GM18526 (cell line): Measurements from ENCODE around the gene ZBTB7B.

ENCODE experiments used
- POLR2A ChIP-seq: IDR thresholded peaks from 3 replicates; pipeline ENCODE4 v1.6.1; 2011; ENCODE audit not compliant: insufficient read length; ENCODE audit errors: extremely low read depth

The ZBTB7B gene

DNA sequence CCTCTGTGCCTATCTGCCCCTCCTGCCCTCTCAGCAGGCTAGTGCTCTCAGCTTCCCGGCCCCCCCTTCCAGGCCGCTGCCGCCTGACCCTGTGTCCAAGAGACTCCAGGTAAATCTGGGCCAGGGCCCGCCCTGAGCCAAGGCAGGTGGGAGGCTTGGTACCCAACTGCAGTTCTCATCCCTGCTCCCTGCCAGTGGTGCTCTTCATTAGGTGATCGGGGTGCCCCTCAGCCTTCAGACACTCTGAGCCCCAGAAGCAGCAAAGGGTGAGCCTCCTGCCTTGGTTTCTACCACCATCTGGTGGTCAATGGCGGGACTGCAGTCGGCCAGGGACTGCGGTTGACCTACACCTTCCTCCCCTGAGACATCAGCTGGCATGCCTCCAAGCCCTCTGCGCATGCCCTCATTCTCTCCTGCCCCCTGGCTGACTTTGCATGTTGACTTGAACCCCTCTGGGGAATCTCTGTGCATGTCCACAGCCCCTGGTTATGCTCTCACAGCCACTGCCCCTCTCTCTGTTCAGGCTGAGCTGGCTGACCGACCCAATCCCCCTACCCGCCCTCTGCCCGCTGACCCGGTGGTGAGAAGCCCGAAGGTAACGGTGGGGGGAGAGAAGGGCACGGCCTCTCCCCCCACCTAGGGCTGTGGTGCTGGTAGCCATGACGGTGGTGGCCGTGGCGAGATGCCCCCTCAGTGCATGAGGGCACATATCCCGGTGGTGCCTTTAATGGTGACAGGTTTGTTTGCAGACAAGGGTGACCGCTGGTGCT is 59.0 kb downstream of the ZBTB7B start:
- no peak for TF ChIP-seq POLR2A

GRCh38 chr1:155062151-155062686 is 59.6 kb downstream of the ZBTB7B start:
- TF ChIP-seq POLR2A, result no peak

GRCh38 chr1:155062702-155063411 is 60.3 kb downstream of the ZBTB7B start:
- no peak for TF ChIP-seq POLR2A

- TF ChIP-seq POLR2A, result peak; percentile 82
Measured at GRCh38 chr1:155063550-155064110, 61.0 kb downstream of the ZBTB7B start, which contains the start of gene EFNA4. Gene EFNA4, plus strand, starts transcription at chr1:155063740. Its CDS starts 84 bp downstream, at chr1:155063824.

- TF ChIP-seq POLR2A, result no peak
Measured at GRCh38 chr1:155064111-155064831, 61.7 kb downstream of the ZBTB7B start.

DNA sequence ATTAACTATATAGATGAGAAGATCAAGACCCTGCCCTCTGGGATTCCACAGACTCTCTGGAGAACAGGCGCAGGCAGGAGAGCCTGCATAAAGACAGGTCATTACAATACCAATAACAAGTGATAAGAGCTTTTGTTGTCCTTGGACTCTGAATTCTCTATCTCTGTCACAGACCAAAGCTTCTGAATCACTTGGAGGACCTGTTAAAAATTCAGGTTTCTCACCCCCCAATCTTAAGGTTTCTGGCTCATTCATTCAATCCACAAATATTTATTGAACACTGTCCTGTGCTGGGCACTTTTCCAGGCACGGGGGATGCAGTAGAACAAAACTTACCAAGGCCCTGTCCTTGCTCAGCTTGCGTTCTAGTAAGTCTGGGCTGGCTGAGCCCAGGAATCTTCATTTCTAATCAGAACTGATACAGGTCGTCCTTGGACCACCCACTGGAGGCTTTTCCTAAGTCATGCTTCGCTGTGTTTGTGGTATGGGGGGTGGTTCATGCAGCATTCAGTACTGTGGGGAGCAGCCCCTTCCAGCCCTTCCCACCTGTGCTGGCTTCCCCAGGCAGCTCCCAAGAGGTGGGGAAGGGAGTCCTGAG is 62.3 kb downstream of the ZBTB7B start:
- TF ChIP-seq POLR2A, result no peak

- TF ChIP-seq POLR2A, result no peak
Measured at GRCh38 chr1:155066777-155067176, 64.2 kb downstream of the ZBTB7B start.
